NCI-H1436 (cell line): ENCODE measurements around the gene TUBGCP3.

ENCODE experiments used
- DNase-seq: peaks from one replicate; lab custom pipeline; 2025; lab: John Stamatoyannopoulos, UW

The TUBGCP3 gene

GRCh38 chr13:112453874-112454647 lies 133.9 kb downstream of the TUBGCP3 start:
- DNase-seq: no peak

GRCh38 chr13:112453207-112453829 lies 134.6 kb downstream of the TUBGCP3 start:
- no peak for DNase-seq

- DNase-seq: no peak
Measured at GRCh38 chr13:112452380-112453206, 135.4 kb downstream of the TUBGCP3 start.

- no peak for DNase-seq
Measured at GRCh38 chr13:112451512-112452379, 136.2 kb downstream of the TUBGCP3 start.

GRCh38 chr13:112450904-112451240 lies 137.1 kb downstream of the TUBGCP3 start:
- peak; percentile 35 for DNase-seq

GRCh38 chr13:112450118-112450903 lies 137.6 kb downstream of the TUBGCP3 start:
- DNase-seq: no peak

- DNase-seq: no peak
Measured at GRCh38 chr13:112449545-112449930, 138.4 kb downstream of the TUBGCP3 start.

GRCh38 chr13:112448621-112449544 lies 139.1 kb downstream of the TUBGCP3 start:
- DNase-seq: no peak

- DNase-seq: no peak
Measured at GRCh38 chr13:112447761-112448603, 140.0 kb downstream of the TUBGCP3 start.

GRCh38 chr13:112447306-112447705 lies 140.6 kb downstream of the TUBGCP3 start:
- no peak for DNase-seq

GRCh38 chr13:112446867-112447266 lies 141.1 kb downstream of the TUBGCP3 start:
- DNase-seq: no peak

GRCh38 chr13:112446347-112446861 lies 141.5 kb downstream of the TUBGCP3 start:
- DNase-seq: no peak

GRCh38 chr13:112445411-112446271 lies 142.3 kb downstream of the TUBGCP3 start:
- DNase-seq: no peak

GRCh38 chr13:112444416-112445399 lies 143.2 kb downstream of the TUBGCP3 start:
- no peak for DNase-seq

- peak; percentile 51 for DNase-seq
Measured at GRCh38 chr13:112443995-112444311, 144.0 kb downstream of the TUBGCP3 start.

GRCh38 chr13:112443191-112443994 lies 144.6 kb downstream of the TUBGCP3 start:
- no peak for DNase-seq
